Pancreas (tissue), 10 donors: Measurements from ENCODE around the gene PPP1R1A. TPM values are rescaled to one million over a fixed set of nuclear protein-coding genes. Genes with fewer than 3 reads are reported as not detected.

Experiments
- ATAC-seq, 4 donors: fragments of 200-7000 bp; cut with Tn5 transposase; one replicate each; pipeline versions ENCODE4 v1.8.0 to v1.9.1; 2020; ENCODE audit warnings: mild to moderate bottlenecking in 4 of 4, moderate library complexity in 4 of 4
- DNase-seq, 6 donors: peaks; one replicate each; pipeline ENCODE4 v3.0.0-alpha.2; 2020
- FAIRE-seq: peaks from 2 replicates; lab custom pipeline; 2012; peaks lifted over from hg19 to GRCh38; lab: Jason Lieb, UNC
- H3K27ac ChIP-seq, 4 donors: fragments of 200-600 bp; sonication (generic); 1 replicate in 3 of 4; 2 replicates in 1 of 4; pipeline versions ENCODE4 v1.5.0 to v1.8.0; 2020
- H3K27me3 ChIP-seq, 4 donors: fragments of 200-600 bp; one replicate each; pipeline ENCODE4 v1.8.0; 2021
- H3K36me3 ChIP-seq, 3 donors: fragments of 200-600 bp; sonication (generic) in 1 of 3; one replicate each; pipeline versions ENCODE4 v1.5.0 to v1.8.0; 2020 to 2021
- H3K4me1 ChIP-seq, 3 donors: fragments of 200-600 bp; one replicate each; pipeline ENCODE4 v1.8.0; 2021
- H3K4me3 ChIP-seq, 4 donors: fragments of 200-600 bp; sonication (generic) in 2 of 4; one replicate each; pipeline versions ENCODE4 v1.5.0 to v1.8.0; 2020 to 2021
- H3K9me3 ChIP-seq, 4 donors: fragments of 200-600 bp; one replicate each; pipeline ENCODE4 v1.8.0; 2021
- CTCF ChIP-seq, 4 donors: fragments of 200-600 bp; sonication (generic) in 3 of 4; IDR thresholded peaks; one replicate each; pipeline versions ENCODE4 v1.5.0 to v1.8.0; 2021; ENCODE audit warnings: antibody characterized with exemption in 4 of 4
- WGBS, 2 donors: extraction: QIAGEN DNeasy Blood & Tissue Kit; methylation state at CpG; one replicate each; pipeline ENCODE4 v1.1.7; 2013; 5-methylcytosine and 5-hydroxymethylcytosine counted together
- intact Hi-C, 3 donors: fragments of 100-400 bp; cut with DNase I; formaldehyde crosslinking; loops; one replicate each; pipeline versions ENCODE4 v1.11.1 to v1.14.2; 2022
- polyA plus RNA-seq, 2 donors: library from polyadenylated mRNA; stranded (reverse); fragments of 200-250 nt; gene quantifications; one replicate each; pipeline ENCODE4 v1.2.3, GENCODE V29; 2013
- total RNA-seq, 6 donors: library from RNA; stranded (reverse); fragmentation: NEBNext Ultra II Directional in 4 of 6; extraction: Animal tissue kit (Norgen Biotek cat#: 25700) in 4 of 6; gene quantifications; one replicate each; pipeline versions ENCODE4 v1.2.1 to v1.2.4, GENCODE V29; 2021 to 2023
- donor health status: healthy with polysubstance abuse.
- donor health status: DM: no; HTN: no; CAD: no; lungs with moderate emphysema.
- donor health status: DM: no; HTN: no; CAD: no.
- donor health status: control.
- donor health status: control.
- donor health status: Bipolar disorder and iron deficiency.
- donor health status: DM: yes; HTN: yes; CAD: no.
- donor health status: DM: no; HTN: no; CAD: no.
- donor health status: DM: no; HTN: no; CAD: no.
- donor health status: DM: yes; HTN: yes; CAD: no.

PPP1R1A gene
- total and polyA plus RNA-seq, 8 donors, result 1.1 to 127 (median 8.1) TPM

GRCh38 chr12:54579696-54580333 lies 8.6 kb downstream of the PPP1R1A start:
- Histone ChIP-seq H3K4me3 (no peak overlapping the region), H3K4me1 (no peaks in the 10 kb centered on the region), H3K27me3 (no peaks in the 10 kb centered on the region), H3K36me3 (no peaks in the 10 kb centered on the region), H3K9me3 (no peaks in the 10 kb centered on the region), H3K27ac (no peak overlapping the region)
- peak; percentile 91 to 100 (median 96) for ATAC-seq
- no peak for FAIRE-seq
- 9 to 10% methylated on average over 11 of the region's 11 CpGs for WGBS, 2 donors
- peak; percentile 99 to 100 (median 100) for TF ChIP-seq CTCF (IDR thresholded peaks at IDR 0.05)
- intact Hi-C loops, result no loop called here
- peak; percentile 65 to 96 (median 87) for DNase-seq

- intact Hi-C loops, result no loop called here
Measured at GRCh38 chr12:54579258-54579657, 9.2 kb downstream of the PPP1R1A start.

GRCh38 chr12:54578778-54579177 lies 9.7 kb downstream of the PPP1R1A start:
- Histone ChIP-seq H3K4me3 (no peak overlapping the region), H3K27ac (no peak overlapping the region), H3K36me3 (no peaks in the 10 kb centered on the region), H3K9me3 (no peaks in the 10 kb centered on the region), H3K27me3 (no peaks in the 10 kb centered on the region), H3K4me1 (no peaks in the 10 kb centered on the region)
- ATAC-seq (no peak), FAIRE-seq (no peak), DNase-seq (no peak)
- intact Hi-C loops, result no loop called here
- no peak for TF ChIP-seq CTCF (IDR thresholded peaks at IDR 0.05)
- 85 to 86% methylated on average over 7 of the region's 7 CpGs for WGBS, 2 donors

More at GRCh38 chr12:54579258-54579657, 9.2 kb downstream of the PPP1R1A start:
- no peak overlapping the region for H3K4me3 ChIP-seq
- H3K27me3 ChIP-seq, result no peaks in the 10 kb centered on the region
- TF ChIP-seq CTCF (IDR thresholded peaks at IDR 0.05), result no peak
- WGBS, 2 donors, result 52 to 53% methylated on average over 4 of the region's 4 CpGs
- DNase-seq (no peak), FAIRE-seq (no peak), ATAC-seq (no peak)
- no peaks in the 10 kb centered on the region for H3K36me3 ChIP-seq
- H3K9me3 ChIP-seq, result no peaks in the 10 kb centered on the region
- no peaks in the 10 kb centered on the region for H3K4me1 ChIP-seq
- H3K27ac ChIP-seq, result no peak overlapping the region

GRCh38 chr12:54572881-54573280 lies 15.6 kb downstream of the PPP1R1A start:
- WGBS, 2 donors, result 35 to 40% methylated on average over 5 of the region's 5 CpGs
- Histone ChIP-seq H3K9me3 (no peaks in the 10 kb centered on the region), H3K27me3 (no peaks in the 10 kb centered on the region), H3K36me3 (no peaks in the 10 kb centered on the region), H3K27ac (no peak overlapping the region), H3K4me3 (no peak overlapping the region), H3K4me1 (no peaks in the 10 kb centered on the region)
- DNase-seq, result no peak
- no peak for FAIRE-seq
- no peak for TF ChIP-seq CTCF (IDR thresholded peaks at IDR 0.05)
- no peak for ATAC-seq
- intact Hi-C loops, result no loop called here
